GM12878 (cell line): ENCODE results near the gene ACVR1B.

Experiments used
- CTCF ChIP-seq, 3 experiments: IDR thresholded peaks in 2 of 3; conservative IDR thresholded peaks in 1 of 3; 2 replicates each; pipeline ENCODE4 v1.5.1; 2011; ENCODE audit warnings: low read depth in 3 of 3, low read length in 3 of 3, mild to moderate bottlenecking in 3 of 3, control low read depth in 2 of 3, moderate library complexity in 2 of 3, inconsistent platforms in 1 of 3, mixed read lengths in 1 of 3; ENCODE audit not compliant: control insufficient read depth in 2 of 3, insufficient read depth in 1 of 3; ENCODE audit errors: extremely low read depth in 1 of 3
- EZH2 ChIP-seq: IDR thresholded peaks from 2 replicates; pipeline ENCODE4 v1.6.1; 2012; ENCODE audit warnings: low read depth, mild to moderate bottlenecking, control low read depth, inconsistent platforms, low read length, borderline replicate concordance; ENCODE audit not compliant: control insufficient read depth
- JUND ChIP-seq: IDR thresholded peaks from 2 replicates; pipeline ENCODE4 v1.6.1; 2012; ENCODE audit warnings: low read depth, mild to moderate bottlenecking, low read length, improper control_type of control experiment, moderate library complexity
- MEF2A ChIP-seq: IDR thresholded peaks from 2 replicates; pipeline ENCODE4 v1.6.1; 2011; ENCODE audit warnings: low read depth, mild to moderate bottlenecking, low read length, moderate library complexity; ENCODE audit not compliant: insufficient read depth
- MXI1 ChIP-seq: fragments of 150-350 bp; IDR thresholded peaks from 2 replicates; pipeline ENCODE4 v1.6.1; 2011; ENCODE audit warnings: low read depth, mild to moderate bottlenecking, inconsistent platforms, low read length, improper control_type of control experiment
- RBBP5 ChIP-seq: fragments of 200-600 bp; sonication (generic); conservative IDR thresholded peaks from 2 replicates; pipeline ENCODE4 v1.6.1; 2016
- SIN3A ChIP-seq: IDR thresholded peaks from 2 replicates; pipeline ENCODE4 v1.6.1; 2012; ENCODE audit warnings: low read depth, low read length, improper control_type of control experiment
- YBX1 ChIP-seq: fragments of 450-650 bp; IDR thresholded peaks from 2 replicates; pipeline ENCODE4 v1.6.1; 2016; ENCODE audit warnings: antibody characterized with exemption
- ZZZ3 ChIP-seq: IDR thresholded peaks from 2 replicates; pipeline ENCODE4 v1.6.1; 2011; ENCODE audit warnings: low read depth; ENCODE audit not compliant: control insufficient read depth, insufficient read length

GRCh38 chr12:51955702-51956101, 4.2 kb downstream of the ACVR1B start:
- TF ChIP-seq SIN3A (no peak), MXI1 (no peak), RBBP5 (no peak), CTCF (IDR thresholded peaks at IDR 0.05 in 2 of 3, conservative IDR thresholded peaks at IDR 0.05 in 1 of 3; ENCODE audit: control insufficient read depth in 2 of 3, extremely low read depth in 1 of 3, insufficient read depth in 1 of 3, low read depth in 3 of 3, low read length in 3 of 3) (no peak), ZZZ3 (no peak), JUND (no peak), MEF2A (no peak), YBX1 (no peak), EZH2 (no peak)
